HT-29 (cell line): ENCODE measurements around the gene HMGXB3. TPM values are rescaled to one million over a fixed set of nuclear protein-coding genes. Genes with fewer than 3 reads are reported as not detected.
A peak's percentile ranks its signal among the peaks of the same experiment; 100 is the strongest.
"Not testable (repeated sequence)": the region's sequence is repeated elsewhere in the genome, so short reads cannot be mapped to it uniquely, and the experiment has no call there.

ENCODE experiments used
- DNase-seq: peaks from one replicate; pipeline ENCODE4 v3.0.0-alpha.2; 2015; ENCODE audit warnings: low spot score
- total RNA-seq: library from RNA; depleted of rRNA; stranded (reverse); fragments of >200 nt; shearing (Covaris generic); gene quantifications from 2 replicates; pipeline ENCODE4 v1.2.3, GENCODE V29; 2014

Gene HMGXB3
- total RNA-seq, 1 experiment from 2014 or later = 53.6 TPM

DNA sequence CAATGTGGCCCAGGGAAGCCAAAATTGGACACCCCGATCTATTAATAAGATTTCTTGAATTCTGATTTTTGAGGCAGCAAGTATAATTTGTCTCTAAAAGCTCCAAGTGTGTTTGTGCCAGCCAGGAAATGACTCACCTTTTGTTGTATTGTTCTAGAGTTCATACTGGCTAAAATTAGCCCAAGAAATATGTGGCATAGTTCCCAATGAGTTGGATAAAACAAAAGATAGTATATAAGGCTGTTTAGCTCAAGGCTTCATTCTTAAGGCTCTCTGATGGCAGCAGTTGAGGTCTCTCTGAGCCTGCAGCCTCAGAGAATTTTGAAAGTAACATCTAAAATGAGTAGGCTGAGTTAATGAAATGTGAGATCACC is 21.6 kb downstream of the HMGXB3 start:
- peak; percentile 74 for DNase-seq

DNA sequence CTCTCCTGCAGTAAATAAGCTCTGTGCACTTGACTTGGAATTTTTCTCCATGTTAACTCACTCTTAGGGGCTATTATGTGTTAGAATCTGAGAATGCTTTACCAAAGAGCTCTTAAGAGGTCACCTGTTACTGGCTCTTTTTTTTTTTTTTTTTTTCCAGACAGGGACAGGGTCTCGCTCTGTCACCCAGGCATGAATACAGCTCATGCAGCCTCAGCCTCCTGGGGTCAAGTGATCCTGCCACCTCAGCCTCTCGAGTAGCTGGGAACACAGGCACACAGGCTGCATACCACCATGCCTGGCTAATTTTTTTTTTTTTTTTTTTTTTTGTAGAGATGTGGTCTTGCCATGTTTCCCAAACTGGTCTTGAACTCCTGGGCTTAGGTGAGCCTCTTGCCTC is 22.1 kb downstream of the HMGXB3 start:
- no peak for DNase-seq

DNA sequence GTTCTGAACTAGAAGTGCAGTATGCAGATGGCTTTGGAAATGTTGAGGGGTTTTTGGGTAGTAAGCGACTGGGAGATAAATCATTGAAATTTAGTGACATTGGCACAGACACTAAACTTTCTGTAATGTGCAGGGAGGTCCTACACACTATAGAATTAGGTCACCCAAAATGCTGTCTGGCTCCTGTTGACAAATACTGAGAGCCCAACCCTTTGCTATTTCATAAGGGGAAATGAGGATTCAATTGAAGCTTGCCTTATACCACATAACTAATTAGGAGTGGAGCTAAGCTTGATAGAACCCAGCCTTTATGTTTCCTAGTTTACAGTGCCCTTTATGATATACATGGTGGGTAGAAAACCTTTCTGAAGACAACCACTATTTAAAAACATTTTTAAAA is 22.6 kb downstream of the HMGXB3 start:
- no peak for DNase-seq

DNA sequence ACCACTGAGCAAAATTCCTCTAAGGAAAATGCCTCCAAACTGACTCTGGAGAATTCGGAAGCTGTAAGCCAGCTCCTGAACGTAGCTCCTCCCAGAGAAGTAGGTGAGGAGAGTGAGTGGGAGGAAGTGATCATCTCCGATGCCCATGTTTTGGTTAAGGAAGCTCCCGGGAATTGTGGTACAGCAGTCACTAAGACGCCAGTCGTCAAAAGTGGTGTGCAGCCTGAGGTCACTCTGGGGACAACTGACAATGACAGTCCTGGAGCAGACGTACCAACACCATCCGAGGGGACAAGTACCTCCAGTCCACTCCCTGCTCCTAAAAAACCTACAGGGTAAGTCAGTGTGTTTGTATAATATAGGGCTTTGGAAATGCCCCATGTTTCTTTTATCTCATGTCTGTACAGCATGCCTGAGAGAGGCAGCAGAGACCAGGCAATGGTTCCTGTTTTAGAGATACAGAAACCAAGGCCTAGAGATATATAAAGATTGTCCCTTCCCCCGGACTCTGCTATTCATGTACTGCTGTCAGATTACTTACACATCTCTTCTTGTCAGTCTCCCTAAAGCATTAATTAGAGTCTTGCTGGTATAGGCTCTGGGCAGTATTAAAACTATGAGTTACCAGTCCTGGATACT is 23.9 kb downstream of the HMGXB3 start:
- no peak for DNase-seq

DNA sequence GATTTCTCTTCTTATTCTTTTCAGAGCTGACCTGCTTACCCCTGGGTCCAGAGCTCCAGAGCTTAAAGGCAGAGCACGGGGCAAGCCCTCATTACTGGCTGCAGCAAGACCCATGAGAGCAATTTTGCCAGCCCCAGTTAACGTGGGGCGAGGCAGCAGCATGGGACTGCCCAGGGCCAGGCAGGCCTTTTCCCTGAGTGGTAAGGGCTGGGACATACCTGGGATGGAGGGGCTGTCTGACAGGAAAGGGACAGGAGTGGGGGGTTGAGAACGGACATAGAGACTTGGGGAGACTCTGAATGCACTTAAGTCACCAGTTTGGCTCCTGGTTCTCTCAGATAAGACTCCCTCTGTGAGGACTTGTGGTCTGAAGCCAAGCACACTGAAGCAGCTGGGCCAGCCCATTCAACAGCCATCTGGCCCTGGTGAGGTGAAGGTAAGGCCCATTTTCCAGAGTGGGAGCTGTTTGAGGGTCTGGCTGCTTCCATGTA is 26.2 kb downstream of the HMGXB3 start:
- DNase-seq = no peak

DNA sequence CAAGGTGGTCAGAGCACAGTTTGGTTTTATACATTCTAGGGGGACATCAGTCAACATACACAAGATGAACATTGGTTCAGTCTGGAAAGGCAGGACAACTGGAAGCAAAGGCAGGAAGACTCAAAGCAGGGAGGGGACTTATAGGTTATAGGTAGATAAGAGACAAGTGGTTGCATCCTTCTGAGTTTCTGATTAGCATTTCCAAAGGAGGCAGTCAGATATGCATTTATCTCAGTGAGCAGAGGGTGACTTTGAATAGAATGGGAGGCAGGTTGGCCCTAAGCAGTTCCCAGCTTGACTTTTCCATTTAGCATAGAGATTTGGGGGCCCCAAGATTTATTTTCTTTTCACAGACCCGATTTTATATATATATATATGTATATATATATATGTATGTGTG is 27.5 kb downstream of the HMGXB3 start:
- not testable (repeated sequence) for DNase-seq

DNA sequence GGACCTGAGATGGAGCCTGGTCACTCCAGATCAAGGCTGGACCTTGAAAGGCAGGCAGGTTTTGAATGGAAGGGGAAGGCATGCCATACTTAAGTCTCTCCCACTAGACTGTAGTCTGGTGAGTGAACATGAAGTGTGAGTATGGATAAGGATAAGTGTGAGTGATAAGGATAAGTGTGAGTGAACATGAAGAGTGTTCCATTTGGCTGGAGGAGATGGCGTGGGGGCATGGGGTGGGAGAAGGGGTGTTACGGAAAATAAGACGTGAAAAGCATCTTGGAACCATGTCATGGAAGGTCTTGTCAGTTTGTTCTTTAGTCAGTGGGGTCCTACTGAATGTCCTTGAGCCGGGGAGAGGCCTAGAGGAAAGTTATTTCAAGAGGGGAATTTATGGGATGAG is 32.8 kb downstream of the HMGXB3 start:
- DNase-seq = no peak

DNA sequence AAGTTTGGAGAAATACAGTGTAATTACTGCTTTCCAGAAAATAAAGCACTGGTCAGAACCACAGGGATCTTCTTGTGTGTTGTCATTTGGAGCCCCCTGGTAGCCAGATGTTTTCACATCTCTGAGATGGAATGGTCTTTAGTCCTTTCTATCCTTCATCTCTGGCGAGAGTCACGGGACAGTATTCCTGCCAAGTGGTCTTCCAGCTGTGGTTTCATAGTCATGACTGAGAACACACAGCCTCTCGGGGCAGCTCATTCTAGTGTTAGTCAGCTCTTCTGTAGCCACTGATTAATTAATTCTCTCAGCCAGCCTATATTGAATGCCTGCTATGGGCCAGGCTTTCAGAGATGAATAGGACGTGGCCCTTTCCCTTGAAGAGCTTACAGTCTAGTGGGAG is 34.1 kb downstream of the HMGXB3 start:
- no peak for DNase-seq

DNA sequence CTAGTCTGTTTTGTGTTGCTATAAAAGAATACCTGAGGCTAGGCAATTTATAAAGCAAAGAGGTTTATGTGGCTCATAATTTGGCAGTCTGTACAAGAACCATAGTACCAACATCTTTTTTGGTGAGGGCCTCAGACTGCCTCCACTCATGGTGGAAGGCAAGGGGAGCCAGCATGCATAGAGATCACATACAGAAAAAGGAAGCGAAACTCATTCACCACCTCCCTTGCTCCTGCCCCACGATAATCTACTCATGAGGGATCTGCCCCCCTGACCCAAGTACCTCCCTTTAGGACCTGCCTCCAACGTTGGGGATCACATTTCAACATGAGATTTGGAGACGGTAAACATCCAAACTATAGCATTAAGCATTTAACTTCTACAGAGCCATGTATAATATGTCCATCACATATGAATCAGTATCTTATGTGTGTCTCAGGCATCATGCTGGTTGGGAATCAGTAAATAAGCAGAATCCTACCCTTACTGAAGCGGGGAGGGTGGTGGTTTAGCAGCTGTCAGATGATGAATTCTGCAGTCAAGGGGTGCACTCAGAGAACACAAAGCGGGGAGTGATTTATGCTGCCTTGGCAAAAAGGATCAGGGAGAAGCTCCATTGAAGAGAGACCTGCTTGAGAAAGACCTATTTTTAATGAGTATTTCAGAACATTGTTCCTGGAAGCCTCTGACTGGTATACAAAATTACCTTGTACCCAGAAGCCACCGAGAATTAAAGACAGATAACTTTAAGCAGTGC is 34.8 kb downstream of the HMGXB3 start:
- DNase-seq = no peak

DNA sequence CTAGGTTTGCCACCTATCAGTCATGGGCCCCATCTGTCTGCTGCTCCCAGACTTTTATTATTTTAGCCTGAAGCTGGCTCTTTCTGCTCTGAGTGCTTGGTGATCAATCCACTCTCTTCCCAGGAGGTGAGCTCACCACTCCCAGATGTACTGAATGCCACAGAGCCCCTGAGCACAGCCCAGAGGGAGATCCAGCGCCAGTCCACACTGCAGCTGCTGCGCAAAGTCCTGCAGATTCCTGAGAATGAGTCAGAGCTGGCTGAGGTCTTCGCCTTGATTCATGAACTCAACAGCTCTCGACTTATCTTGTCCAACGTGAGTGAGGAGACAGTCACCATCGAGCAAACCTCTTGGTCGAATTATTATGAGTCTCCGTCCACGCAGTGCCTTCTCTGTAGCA is 36.0 kb downstream of the HMGXB3 start:
- DNase-seq = no peak

DNA sequence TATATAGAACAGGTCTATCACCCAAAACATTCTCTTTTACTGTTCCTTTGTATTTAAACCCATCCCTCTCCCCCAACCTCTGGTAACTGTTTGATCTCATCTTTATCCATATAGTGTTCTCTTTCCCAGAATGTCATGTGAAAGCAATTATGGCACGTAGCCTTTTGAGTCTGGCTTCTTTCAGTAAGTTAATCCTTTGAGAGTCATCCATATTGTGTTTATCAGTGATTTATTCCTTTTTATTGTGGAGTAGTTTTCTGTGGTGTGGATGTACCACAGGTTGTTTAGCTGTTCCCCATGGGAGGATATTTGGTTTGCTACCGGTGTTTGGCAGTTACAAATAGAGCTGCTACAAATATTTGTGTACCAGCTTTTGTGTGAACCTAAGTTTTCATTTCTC is 38.0 kb downstream of the HMGXB3 start:
- DNase-seq = no peak

DNA sequence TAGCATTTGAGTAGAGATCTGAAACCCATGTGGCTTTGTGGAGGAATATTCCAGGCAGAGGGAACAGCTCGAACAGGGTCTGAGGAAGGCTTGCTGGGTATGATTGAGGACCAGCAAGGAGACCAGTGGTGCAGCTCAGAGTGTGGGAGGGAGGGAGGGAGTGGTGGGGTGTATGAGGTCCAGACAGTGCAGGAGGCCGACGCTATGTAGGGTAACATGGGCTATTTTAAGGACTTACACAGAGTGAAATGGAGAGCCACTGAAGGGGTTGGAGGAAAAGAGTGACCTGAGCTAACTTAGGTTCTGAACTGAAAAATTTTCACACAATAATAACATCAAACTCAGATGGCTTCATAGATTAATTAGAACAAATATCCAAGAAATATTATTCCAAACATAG is 41.9 kb downstream of the HMGXB3 start:
- DNase-seq = no peak

DNA sequence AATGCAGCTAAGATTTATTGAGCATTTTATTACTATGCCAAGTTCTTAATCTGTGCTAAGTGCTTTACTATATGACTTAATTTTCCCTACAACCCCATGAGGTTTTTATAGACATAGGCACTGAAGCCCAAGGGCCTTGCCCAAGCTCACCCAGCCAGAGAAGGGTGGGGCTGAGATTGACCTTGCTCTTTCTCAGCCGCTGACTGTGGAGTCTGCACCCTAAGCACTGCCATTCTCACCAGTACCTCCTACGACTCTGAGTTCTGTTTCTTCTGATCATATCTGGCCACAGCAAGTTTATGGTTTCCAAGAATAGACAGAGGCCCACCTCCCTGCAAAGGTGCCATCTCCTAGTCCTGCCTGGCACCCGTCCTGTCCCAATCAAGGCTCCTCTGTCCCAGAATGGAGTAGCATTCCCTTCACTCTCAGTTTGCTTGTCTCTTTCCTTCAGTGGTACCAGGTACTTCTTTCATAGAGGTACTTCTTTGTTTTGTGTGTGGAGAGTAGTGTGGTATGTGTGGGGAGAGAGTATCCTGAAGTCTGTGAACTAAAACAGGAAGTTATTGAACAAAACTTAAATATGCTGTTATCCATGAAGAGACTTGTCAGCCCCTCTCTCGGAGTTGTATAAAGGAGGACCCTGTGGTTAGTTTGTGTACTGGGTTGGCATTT is 43.3 kb downstream of the HMGXB3 start:
- no peak for DNase-seq

DNA sequence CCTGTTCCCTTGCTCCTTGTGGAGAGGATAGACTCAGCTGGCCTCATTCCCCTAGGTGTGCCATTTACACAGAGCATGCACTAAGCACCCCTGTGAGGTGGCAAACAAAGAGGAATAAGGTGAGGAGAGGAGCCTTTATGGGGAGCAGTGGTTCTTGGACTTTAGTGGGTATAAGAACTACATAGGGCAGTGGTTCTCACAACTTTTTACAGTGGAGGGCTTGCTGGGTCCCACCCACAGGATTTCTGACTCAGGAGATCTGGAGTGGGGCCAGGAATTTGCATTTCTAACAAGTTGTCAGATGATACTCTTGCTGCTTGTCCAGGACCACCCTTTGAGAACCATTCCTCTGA is 43.8 kb downstream of the HMGXB3 start:
- DNase-seq = no peak

DNA sequence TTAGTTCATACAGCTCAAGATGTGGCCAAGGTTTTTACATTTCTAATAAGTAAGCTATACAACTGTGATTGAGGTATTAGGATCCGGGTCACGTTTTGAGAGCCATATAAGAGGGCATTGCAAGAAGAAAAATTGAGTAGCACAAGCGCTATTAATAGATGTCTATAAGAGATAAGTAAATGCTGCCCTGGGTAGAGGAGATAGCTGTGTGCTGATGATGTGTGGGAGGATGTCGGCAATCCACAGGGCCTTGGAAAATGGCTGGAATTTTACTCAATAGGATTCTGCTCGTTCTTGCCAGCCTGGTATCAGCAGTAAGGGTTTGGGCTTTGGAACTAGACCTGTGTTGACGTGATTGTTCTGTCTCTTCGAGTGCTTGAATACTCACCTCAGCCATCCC is 44.2 kb downstream of the HMGXB3 start:
- DNase-seq = no peak

DNA sequence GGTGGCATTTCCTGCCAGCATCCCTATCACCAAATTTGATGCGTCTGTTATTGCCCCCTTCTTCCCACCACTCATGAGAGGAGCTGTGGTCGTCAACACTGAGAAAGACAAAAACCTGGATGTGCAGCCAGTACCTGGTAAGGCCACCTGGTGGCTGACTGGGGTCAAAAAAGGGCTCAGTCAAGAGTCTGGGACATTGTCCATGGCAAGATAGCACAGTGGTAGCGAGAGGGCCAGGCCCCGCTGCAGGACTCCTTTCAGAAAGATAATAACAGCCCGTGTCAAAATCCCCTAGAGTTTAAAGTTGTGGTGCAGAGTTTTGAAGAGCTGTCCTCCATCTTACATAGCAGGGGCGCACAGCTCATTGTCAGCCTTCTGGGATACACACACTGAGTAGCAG is 45.0 kb downstream of the HMGXB3 start:
- DNase-seq = peak; percentile 22

DNA sequence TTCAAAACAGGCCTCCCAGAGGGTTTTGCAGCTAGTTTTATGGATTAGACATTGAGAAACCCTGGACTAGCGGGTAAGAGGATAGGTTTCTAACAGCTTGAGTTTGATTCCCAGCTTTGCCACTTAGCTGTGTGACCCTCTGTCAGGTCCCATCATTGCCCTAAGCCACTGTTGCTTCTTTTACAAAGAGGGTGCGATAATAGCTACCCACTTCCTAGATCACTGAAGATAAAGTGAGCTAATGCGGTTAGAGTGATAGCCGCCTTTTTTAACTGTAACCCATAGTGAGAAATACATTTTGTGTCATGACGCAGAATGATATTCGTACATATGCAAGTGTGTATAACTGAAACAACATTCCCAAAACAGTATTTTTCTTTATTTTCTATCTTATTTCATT is 45.5 kb downstream of the HMGXB3 start:
- no peak for DNase-seq

DNA sequence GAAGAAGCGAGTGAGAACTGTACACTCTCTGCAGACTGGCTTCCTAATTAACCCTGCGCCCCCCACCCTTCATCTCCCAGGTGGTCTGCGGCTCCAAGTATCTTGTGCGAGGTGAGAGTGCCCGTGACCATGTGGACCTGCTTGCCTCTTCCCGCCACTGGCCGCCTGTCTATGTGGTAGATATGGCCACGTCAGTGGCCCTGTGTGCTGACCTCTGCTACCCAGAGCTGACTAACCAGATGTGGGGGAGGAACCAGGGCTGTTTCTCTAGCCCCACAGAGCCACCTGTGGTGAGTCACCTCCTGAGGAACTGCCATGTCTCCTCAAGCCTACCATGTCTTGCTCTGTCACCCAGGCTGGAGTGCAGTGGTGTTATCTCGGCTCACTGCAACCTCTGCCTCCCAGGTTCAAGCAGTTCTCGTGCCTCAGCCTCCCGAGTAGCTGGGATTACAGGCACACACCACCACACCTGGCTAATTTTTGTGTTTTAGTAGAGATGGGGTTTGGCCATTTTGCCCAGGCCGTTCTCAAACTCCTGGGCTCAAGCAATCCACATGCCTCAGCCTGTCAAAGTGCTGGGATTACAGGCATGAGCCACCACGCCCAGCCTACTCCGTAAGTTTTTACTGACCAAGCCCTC is 49.8 kb downstream of the HMGXB3 start:
- DNase-seq = not testable (repeated sequence)

DNA sequence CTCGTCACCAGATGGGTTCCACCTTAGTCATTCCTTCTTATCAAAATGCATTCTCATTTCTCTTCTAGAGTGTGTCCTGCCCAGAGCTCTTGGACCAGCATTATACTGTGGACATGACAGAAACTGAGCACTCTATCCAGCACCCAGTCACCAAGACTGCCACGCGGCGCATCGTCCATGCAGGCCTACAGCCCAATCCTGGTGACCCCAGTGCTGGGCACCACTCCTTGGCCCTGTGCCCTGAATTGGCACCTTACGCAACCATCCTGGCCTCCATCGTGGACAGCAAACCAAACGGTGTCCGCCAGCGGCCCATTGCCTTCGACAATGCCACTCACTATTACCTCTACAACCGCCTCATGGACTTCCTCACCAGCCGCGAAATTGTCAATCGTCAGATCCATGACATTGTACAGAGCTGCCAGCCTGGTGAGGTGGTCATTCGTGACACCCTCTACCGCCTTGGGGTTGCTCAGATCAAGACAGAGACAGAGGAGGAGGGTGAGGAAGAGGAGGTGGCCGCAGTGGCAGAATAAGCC is 51.2 kb downstream of the HMGXB3 start:
- no peak for DNase-seq

DNA sequence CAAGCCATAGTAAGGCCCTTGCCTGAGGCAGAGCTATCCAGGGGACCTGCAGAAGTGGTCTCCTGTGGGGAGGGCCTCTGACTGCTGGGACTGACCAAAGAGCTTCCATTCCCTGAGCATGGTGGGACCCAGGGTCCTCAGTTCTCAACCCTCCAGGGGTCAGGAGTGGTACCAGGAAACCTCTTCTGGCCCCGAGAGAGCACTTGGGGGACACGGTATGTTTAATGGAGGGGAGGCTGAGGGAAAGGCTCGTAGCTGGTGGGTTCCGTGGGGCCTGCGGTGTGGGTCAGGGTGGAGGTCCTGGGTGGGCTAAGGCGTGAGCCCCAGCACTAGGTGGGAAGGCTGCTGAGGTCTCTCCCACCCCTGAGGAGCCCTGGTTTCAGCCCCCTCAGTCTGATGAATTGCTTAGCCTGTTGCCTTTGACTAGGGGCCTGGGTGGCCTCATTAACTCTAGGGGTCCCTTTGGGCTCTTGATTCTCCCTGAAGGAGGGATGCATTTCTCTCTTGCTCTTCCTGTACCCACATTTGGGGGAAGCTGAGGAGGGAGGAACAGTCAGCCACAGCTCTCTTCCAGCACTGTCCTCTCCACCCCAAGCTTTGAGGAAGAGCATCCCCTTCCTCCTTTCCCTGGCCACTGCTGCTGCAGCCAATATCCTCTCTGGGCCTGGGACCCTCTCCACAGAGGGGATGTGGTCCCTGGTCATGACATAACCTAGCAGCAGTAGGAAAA is 51.9 kb downstream of the HMGXB3 start:
- DNase-seq = no peak

DNA sequence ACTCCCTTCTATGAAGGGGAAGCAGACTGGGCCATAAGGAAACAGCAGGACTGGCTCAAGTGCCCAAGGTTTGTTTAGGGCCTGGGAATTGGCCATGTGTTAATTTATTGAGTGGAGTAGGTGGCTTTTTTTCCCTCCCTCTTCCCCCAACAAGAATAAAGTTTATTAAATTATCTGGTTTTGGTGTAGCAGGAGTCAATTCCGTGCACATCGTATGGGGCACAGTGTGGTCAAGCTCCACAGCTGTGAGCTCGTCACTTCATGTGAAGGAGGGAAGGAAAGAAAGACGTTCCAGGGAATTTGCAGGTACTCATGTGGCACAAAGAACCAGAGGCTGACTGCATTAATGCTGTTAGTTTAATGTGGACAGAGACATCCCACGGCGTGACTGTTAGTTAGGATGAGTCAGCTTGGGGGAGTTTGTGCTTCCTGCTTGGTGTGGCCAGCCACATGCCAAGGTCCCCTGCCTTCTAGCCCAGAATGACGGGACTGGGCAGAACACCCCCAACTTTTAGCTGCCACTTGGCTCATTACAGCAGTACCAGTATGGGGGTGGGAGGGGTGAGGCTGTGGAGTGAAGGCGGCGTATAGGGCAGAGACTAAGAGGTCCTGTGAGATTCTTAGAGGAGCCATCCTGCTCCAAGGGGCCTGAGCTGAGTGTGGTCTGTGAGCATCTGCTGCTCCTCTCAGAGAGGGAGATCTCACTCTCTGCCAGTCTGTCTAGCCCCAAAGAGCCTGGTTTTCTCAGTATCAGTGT is 52.6 kb downstream of the HMGXB3 start:
- DNase-seq = no peak
